Measurements from ENCODE around the gene CHCHD3. TPM values are rescaled to one million over a fixed set of nuclear protein-coding genes. Genes with fewer than 3 reads are reported as not detected.
A peak's percentile ranks its signal among the peaks of the same experiment; 100 is the strongest.
"Not testable (repeated sequence)": the region's sequence is repeated elsewhere in the genome, so short reads cannot be mapped to it uniquely, and the experiment has no call there.

CHCHD3 gene
- total RNA-seq, 1 experiment from 2014 or later, result 287 TPM

- no peak for DNase-seq (ENCODE audit: low read depth, low spot score)
- in situ Hi-C loops (cut with HindIII; ENCODE audit: low pct_unique_long_range_greater_than_20kb, low sequenced_read_pairs), result no loop called here
These were observed 175.6 kb downstream of the CHCHD3 start for GRCh38 chr7:132906193-132906835.

DNA sequence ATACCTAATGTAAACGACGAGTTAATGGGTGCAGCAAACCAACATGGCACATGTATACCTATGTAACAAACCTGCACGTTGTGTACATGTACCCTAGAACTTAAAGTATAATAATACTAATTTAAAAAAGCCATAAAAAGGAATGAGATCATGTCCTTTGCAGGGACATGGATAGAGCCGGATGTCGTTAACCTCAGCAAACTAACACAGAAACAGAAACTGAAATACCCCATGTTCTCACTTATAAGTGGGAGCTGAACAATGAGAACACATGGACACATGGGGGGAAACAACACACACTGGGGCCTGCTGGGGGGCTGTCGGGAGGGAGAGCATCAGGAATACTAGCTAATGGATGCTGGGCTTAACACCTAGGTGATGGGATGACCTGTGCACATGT lies 176.8 kb downstream of the CHCHD3 start:
- in situ Hi-C loops (cut with HindIII; ENCODE audit: low pct_unique_long_range_greater_than_20kb, low sequenced_read_pairs); DNase-seq (ENCODE audit: low read depth, low spot score): not testable (repeated sequence)

DNA sequence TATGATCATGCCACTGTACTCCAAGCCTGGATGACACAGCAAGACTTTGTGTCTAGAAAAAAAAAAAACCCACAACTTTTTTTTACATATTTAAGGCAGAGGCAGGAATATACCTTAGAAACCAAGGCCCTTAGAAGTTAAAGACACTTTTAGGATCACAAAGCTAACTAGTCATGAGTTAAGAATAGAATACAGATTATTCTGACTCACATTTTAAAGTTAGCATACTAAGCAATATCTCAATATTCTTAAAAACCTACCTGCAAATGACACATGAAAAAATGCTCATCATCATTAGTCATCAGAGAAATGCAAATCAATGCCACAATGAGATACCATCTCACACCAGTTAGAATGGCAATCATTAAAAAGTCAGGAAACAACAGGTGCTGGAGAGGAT lies 177.7 kb downstream of the CHCHD3 start:
- DNase-seq (ENCODE audit: low read depth, low spot score), result no peak
- in situ Hi-C loops (cut with HindIII; ENCODE audit: low pct_unique_long_range_greater_than_20kb, low sequenced_read_pairs), result no loop called here

- DNase-seq (ENCODE audit: low read depth, low spot score); in situ Hi-C loops (cut with HindIII; ENCODE audit: low pct_unique_long_range_greater_than_20kb, low sequenced_read_pairs): not testable (repeated sequence)
These were observed 179.6 kb downstream of the CHCHD3 start for GRCh38 chr7:132902294-132902693.

DNA sequence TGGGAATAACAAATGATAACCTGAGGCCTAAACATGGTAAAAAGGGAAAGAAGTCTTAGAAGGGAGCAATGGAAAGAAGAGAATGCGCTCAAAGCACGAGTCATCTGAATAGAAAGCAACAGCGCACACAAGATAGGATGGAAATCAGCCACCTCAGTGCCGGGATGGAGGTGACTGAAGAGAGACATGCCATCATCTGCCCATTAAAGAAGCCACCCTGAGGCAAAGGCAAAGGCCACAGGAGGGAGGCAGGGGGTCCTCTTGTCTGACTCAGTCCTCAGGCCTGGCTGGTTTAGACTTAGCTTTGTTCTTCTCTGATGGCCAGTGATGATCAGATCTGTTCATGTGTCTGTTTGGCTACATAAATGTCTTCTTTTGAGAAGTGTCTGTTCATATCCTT lies 180.6 kb downstream of the CHCHD3 start:
- no peak for DNase-seq (ENCODE audit: low read depth, low spot score)
- in situ Hi-C loops (cut with HindIII; ENCODE audit: low pct_unique_long_range_greater_than_20kb, low sequenced_read_pairs), result no loop called here

GRCh38 chr7:132899833-132900232 lies 182.1 kb downstream of the CHCHD3 start:
- DNase-seq (ENCODE audit: low read depth, low spot score), result no peak

DNA sequence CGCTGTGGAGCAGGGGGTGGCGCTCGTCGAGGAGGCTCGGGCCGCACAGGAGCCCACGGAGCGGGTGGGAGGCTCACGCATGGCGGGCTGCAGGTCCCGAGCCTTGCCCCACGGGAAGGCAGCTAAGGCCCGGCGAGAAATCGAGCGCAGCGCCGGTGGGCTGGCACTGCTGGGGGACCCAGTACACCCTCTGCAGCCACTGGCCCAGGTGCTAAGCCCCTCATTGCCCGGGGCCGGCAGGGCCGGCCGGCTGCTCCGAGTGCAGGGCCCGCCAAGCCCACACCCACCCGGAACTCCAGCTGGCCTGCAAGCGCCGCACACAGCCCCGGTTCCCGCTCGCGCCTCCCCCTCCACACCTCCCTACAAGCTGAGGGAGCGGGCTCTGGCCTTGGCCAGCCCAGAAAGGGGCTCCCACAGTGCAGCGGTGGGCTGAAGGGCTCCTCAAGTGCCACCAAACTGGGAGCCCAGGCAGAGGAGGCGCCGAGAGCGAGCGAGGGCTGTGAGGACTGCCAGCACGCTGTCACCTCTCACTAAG lies 183.2 kb downstream of the CHCHD3 start:
- in situ Hi-C loops (cut with HindIII; ENCODE audit: low pct_unique_long_range_greater_than_20kb, low sequenced_read_pairs); DNase-seq (ENCODE audit: low read depth, low spot score): not testable (repeated sequence)

More at GRCh38 chr7:132899833-132900232, 182.1 kb downstream of the CHCHD3 start:
- in situ Hi-C loops (cut with HindIII; ENCODE audit: low pct_unique_long_range_greater_than_20kb, low sequenced_read_pairs), result no loop called here

DNA sequence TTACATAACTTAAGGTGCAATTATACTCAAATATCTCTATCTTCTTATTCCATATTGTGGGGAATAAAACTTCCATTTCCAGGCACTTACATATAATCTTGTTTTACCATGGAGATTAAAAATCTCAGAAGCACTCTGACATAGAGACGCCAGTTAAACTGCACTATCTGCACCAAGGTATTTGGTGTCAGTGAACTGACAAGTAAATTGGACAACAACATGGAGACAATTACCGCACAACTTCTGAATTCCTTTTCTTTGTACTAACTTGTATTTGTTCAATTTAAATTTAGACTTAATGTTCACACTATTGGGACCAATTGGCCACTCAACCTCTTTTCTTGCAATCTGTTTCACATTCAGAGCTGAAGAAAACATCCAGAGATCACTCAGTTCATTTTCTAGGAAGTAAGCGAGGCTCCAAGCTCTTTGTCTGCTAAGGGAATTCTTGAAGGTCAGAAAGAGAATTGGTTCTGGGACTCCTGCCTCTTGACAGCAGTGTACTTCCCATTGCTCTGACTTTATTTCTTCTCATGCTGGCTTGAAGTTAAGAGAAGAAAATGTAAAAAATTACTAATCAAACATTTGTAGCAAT lies 184.7 kb downstream of the CHCHD3 start:
- DNase-seq (ENCODE audit: low read depth, low spot score), result no peak
- in situ Hi-C loops (cut with HindIII; ENCODE audit: low pct_unique_long_range_greater_than_20kb, low sequenced_read_pairs), result no loop called here

DNA sequence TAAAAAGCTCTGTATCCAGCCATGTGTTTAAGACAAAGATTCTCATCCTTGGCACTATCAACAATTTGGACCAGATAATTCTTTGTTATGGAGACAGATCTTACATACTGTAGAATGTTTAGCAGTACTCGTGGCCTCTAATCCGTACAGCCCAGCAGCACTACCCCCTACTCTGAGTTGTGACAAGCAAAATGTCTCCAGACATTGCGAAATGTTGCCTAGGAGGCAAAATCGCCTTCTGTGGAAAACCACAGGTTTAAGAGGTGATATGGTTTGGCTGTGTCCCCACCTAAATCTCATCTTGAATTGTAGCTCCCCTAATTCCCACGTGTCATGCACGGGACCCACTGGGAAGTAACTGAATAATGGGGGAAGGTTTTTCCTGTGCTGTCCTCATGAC lies 186.7 kb downstream of the CHCHD3 start:
- in situ Hi-C loops (cut with HindIII; ENCODE audit: low pct_unique_long_range_greater_than_20kb, low sequenced_read_pairs), result no loop called here
- DNase-seq (ENCODE audit: low read depth, low spot score), result no peak

- in situ Hi-C loops (cut with HindIII; ENCODE audit: low pct_unique_long_range_greater_than_20kb, low sequenced_read_pairs), result no loop called here
- DNase-seq (ENCODE audit: low read depth, low spot score), result no peak
These were observed 188.3 kb downstream of the CHCHD3 start for GRCh38 chr7:132893560-132893959.

GRCh38 chr7:132892744-132893143 lies 189.1 kb downstream of the CHCHD3 start:
- DNase-seq (ENCODE audit: low read depth, low spot score); in situ Hi-C loops (cut with HindIII; ENCODE audit: low pct_unique_long_range_greater_than_20kb, low sequenced_read_pairs): not testable (repeated sequence)

- in situ Hi-C loops (cut with HindIII; ENCODE audit: low pct_unique_long_range_greater_than_20kb, low sequenced_read_pairs), result no loop called here
- no peak for DNase-seq (ENCODE audit: low read depth, low spot score)
These were observed 190.3 kb downstream of the CHCHD3 start for GRCh38 chr7:132891554-132891953.

GRCh38 chr7:132882714-132883428 lies 199.0 kb downstream of the CHCHD3 start:
- no peak for DNase-seq (ENCODE audit: low read depth, low spot score)
- in situ Hi-C loops (cut with HindIII; ENCODE audit: low pct_unique_long_range_greater_than_20kb, low sequenced_read_pairs), result no loop called here

- in situ Hi-C loops (cut with HindIII; ENCODE audit: low pct_unique_long_range_greater_than_20kb, low sequenced_read_pairs), result no loop called here
- DNase-seq (ENCODE audit: low read depth, low spot score), result no peak
These were observed 200.6 kb downstream of the CHCHD3 start for GRCh38 chr7:132881317-132881716.

GRCh38 chr7:132879579-132879978 lies 202.3 kb downstream of the CHCHD3 start:
- in situ Hi-C loops (cut with HindIII; ENCODE audit: low pct_unique_long_range_greater_than_20kb, low sequenced_read_pairs), result no loop called here
- no peak for DNase-seq (ENCODE audit: low read depth, low spot score)

DNA sequence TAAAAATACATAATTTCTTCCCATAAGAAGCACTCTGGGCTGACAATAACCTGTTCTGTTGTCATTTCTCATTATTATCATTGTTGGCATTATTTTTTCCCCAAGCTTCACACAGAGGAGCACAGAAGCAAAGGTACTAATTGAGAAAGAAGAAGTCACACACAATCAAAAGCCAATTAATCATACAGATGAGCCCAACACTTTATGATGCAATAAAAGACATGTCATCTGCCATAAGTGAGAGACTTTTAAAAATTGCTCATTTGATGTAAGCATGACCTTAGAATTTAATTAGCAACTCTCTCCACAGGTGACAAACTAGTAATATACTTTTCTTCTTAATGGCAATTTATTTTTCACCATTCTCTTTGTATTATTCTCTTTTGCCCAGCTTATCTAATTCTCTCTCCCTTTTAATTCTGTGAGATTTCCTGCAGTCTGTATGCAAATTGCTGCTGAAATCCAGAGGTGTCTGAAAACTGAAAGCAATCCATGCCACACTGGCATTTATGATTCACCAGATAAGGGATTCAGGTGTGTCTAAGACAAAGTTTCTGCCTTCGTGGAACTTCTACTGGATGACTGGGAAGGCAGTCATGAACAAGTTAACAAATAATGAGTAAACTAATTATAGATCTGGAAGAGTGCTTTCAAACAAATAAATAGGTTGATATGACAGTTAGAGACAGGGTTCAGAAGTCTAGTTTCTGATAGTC lies 203.5 kb downstream of the CHCHD3 start:
- in situ Hi-C loops (cut with HindIII; ENCODE audit: low pct_unique_long_range_greater_than_20kb, low sequenced_read_pairs), result no loop called here
- DNase-seq (ENCODE audit: low read depth, low spot score), result no peak

DNA sequence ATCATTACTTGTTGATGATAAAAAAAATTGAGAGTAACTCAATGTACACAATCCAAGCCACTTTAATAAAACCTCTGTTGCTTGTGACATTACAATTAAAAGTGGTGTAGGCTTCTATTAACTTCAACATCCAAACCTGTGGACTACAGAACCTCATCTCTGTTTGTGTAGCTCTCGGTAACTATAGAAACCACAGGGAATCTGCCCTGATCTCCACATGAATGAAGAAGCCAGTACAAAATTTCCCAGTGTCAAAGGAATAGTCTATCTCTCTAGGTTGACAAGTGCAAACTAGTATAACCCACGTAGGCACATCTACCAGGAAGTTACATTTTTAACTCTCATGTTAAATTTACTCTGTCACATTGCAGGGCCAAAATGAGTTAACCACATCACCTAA lies 204.3 kb downstream of the CHCHD3 start:
- in situ Hi-C loops (cut with HindIII; ENCODE audit: low pct_unique_long_range_greater_than_20kb, low sequenced_read_pairs), result no loop called here
- no peak for DNase-seq (ENCODE audit: low read depth, low spot score)

- in situ Hi-C loops (cut with HindIII; ENCODE audit: low pct_unique_long_range_greater_than_20kb, low sequenced_read_pairs), result no loop called here
- peak; percentile 62 for DNase-seq (ENCODE audit: low read depth, low spot score)
These were observed 205.3 kb downstream of the CHCHD3 start for GRCh38 chr7:132876576-132876975.
